GM06990 (cell line): ENCODE data around the gene ANKMY2.
"Not testable (repeated sequence)": the region's sequence is repeated elsewhere in the genome, so short reads cannot be mapped to it uniquely, and the experiment has no call there.

ENCODE experiments used
- DNase-seq: peaks from one replicate; pipeline ENCODE4 v3.0.0-alpha.2; 2011; ENCODE audit not compliant: insufficient read length; ENCODE audit errors: extremely low read depth
- H3K27me3 ChIP-seq: replicated peaks from 2 replicates; pipeline ENCODE4 v1.6.0; 2011; ENCODE audit warnings: low read length; ENCODE audit not compliant: control insufficient read depth, insufficient read depth
- H3K36me3 ChIP-seq: 2 replicates; pipeline ENCODE4 v1.5.1; 2011; ENCODE audit warnings: low read length; ENCODE audit not compliant: control insufficient read depth, insufficient read depth
- H3K4me3 ChIP-seq: replicated peaks from 2 replicates; pipeline ENCODE4 v1.5.1; 2011; ENCODE audit warnings: low read depth, mild to moderate bottlenecking, control low read depth, low read length
- TF ChIP-seq, protein P1 (sequence below): IDR thresholded peaks from 2 replicates; pipeline ENCODE4 v1.5.1; 2011; ENCODE audit warnings: low read length, control low read depth, mild to moderate bottlenecking, inconsistent platforms; ENCODE audit not compliant: insufficient read depth, poor library complexity, severe bottlenecking

The ANKMY2 gene

DNA sequence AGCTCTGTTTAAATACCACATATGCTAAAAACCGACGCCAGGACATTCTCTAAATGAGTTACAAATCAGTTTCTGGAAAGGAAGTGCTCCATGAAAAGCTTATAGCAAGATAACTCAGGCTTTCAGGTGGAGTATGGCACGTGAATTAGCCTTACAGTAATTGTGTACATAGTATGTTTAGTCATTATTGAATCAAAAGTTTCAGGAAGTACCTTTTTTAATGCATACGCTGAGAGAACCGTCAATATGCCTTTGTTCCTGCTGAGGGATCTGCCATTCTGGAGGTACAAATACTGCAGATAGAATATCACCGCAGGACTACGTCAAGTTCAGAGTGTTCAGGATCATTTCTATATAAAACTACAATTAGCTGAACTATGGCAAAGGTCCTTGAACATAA lies 45.7 kb downstream of the ANKMY2 start:
- TF ChIP-seq, protein P1, sequence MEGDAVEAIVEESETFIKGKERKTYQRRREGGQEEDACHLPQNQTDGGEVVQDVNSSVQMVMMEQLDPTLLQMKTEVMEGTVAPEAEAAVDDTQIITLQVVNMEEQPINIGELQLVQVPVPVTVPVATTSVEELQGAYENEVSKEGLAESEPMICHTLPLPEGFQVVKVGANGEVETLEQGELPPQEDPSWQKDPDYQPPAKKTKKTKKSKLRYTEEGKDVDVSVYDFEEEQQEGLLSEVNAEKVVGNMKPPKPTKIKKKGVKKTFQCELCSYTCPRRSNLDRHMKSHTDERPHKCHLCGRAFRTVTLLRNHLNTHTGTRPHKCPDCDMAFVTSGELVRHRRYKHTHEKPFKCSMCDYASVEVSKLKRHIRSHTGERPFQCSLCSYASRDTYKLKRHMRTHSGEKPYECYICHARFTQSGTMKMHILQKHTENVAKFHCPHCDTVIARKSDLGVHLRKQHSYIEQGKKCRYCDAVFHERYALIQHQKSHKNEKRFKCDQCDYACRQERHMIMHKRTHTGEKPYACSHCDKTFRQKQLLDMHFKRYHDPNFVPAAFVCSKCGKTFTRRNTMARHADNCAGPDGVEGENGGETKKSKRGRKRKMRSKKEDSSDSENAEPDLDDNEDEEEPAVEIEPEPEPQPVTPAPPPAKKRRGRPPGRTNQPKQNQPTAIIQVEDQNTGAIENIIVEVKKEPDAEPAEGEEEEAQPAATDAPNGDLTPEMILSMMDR: no peak
- no peaks in the 10 kb centered on the region for H3K27me3 ChIP-seq
- no peak overlapping the region for H3K4me3 ChIP-seq
- DNase-seq: no peak
- H3K36me3 ChIP-seq: no peaks in the 10 kb centered on the region

DNA sequence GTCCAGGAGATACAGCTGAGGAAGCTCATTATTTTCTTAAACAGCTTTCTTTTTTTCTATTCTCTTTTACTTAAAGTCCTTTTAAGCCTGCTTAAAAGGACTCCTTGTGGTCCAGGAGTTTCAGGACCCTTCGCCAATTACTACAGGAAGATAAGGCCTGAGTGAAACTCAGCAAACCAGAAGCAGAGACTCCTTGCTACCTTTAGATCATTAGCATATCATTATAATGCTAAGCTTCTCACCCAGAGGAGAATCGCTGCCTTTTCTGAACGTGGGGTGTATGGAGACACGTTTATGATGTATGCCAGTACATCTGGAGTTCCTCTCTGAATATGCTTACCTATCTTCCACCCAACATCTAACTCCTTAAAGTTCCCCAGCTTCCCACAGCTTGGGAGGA lies 47.5 kb downstream of the ANKMY2 start:
- TF ChIP-seq, protein P1: no peak
- Histone ChIP-seq H3K27me3 (no peaks in the 10 kb centered on the region), H3K4me3 (no peak overlapping the region), H3K36me3 (no peaks in the 10 kb centered on the region)
- DNase-seq: no peak

DNA sequence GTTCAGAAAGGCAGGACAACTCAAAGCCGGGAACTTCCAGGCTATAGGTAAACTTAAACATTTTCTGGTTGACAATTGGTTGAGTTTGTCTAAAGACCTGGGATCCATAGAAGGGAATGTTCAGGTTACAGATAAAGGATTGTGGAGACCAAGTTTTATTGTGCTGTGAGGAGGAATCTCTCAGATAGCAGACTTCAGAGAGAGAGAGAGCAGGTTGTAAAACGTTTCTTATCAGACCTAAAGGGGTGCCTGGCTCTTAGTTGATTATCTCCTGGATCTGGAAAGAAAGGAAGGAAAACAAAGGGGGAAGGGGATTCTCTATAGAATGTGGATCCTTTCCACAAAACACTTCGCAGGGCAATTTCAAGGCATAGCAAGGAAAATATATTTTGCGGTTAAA lies 50.0 kb downstream of the ANKMY2 start:
- not testable (repeated sequence) for DNase-seq, H3K36me3 ChIP-seq, H3K4me3 ChIP-seq, H3K27me3 ChIP-seq

GRCh38 chr7:16594676-16595075 lies 50.9 kb downstream of the ANKMY2 start:
- TF ChIP-seq, protein P1: no peak
- H3K36me3 ChIP-seq: no peaks in the 10 kb centered on the region

DNA sequence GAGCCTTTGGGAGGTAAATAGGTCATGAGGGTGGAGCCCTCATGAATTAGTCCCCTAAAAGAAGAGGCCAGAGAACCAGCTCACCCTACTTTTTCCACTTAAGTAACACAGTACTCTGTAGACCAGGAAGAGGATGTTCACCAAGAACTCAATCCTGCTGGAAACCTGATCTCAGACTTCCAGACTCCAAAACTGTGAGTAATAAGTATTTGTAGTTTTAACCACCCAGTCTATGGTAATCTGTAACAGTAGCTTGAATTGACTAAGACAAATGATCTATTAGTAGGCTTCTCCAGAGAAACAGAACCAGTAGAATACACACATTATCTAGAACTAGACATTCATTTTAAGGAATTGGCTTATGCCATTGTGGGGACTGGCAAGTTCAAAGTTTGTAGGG lies 51.5 kb downstream of the ANKMY2 start:
- TF ChIP-seq, protein P1: no peak
- Histone ChIP-seq H3K36me3 (no peaks in the 10 kb centered on the region), H3K4me3 (no peak overlapping the region), H3K27me3 (no peaks in the 10 kb centered on the region)
- no peak for DNase-seq

More at GRCh38 chr7:16594676-16595075, 50.9 kb downstream of the ANKMY2 start:
- Histone ChIP-seq H3K27me3 (no peaks in the 10 kb centered on the region), H3K4me3 (no peak overlapping the region)
- no peak for DNase-seq

DNA sequence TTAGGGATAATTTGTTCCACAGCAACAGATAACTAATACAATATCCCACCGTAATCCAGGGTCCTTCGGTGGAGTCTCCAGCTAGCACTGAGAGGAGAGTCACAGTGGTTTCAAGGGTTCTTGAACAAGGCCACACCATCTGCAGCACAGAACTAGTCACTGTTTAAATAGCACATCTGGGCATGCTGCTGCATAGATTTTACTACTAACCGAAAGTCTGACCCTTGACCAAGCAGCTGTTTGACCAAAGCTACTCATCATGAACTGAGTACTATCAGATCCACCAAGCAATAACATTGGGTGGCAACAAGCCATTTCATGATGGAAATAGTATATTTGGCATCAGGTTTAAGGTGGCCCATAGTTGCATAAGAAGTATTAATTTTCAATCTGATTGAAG lies 53.2 kb downstream of the ANKMY2 start:
- no peak for DNase-seq
- no peaks in the 10 kb centered on the region for H3K27me3 ChIP-seq
- H3K4me3 ChIP-seq: no peak overlapping the region
- H3K36me3 ChIP-seq: no peaks in the 10 kb centered on the region
- TF ChIP-seq, protein P1: no peak
